A549 treated with Hydrocortisone at 1 μM for 4 hours (cell line): ENCODE results near the gene EVX1. TPM values are rescaled to one million over a fixed set of nuclear protein-coding genes. Genes with fewer than 3 reads are reported as not detected.

ENCODE experiments used
- total RNA-seq: library from RNA; stranded (reverse); fragments of 200-300 nt; extraction: Qiagen RNA extraction; gene quantifications from 5 replicates; pipeline ENCODE4 v1.2.3, GENCODE V29; 2022

EVX1 gene
- 0.07 to 0.22 TPM (median 0.13 TPM) in 5 replicates for total RNA-seq

GRCh38 chr7:27242555-27243339 lies at the start of gene EVX1:
Gene EVX1 (plus strand): TSS chr7:27242802. CDS start chr7:27243031, 229 bp downstream.

GRCh38 chr7:27199849-27200760 lies 42.5 kb upstream of the EVX1 start, which contains the start of gene HOXA13:
Gene HOXA13 (minus strand): TSS chr7:27200091. CDS start chr7:27200077, 14 bp downstream.

Other genes starting within 250 kb of the EVX1 start
- gene HOXA1, start 146.8 kb upstream of the EVX1 start, total RNA-seq: 2.4 to 3.6 TPM (median 3.3 TPM) in 5 replicates
- 0.53 to 0.81 TPM (median 0.69 TPM) in 5 replicates for gene HOXA2, start 140.1 kb upstream of the EVX1 start, total RNA-seq
- gene HOXA4, start 112.0 kb upstream of the EVX1 start, total RNA-seq: 1.4 to 2.3 TPM (median 1.7 TPM) in 5 replicates
- 4.1 to 5.9 TPM (median 4.2 TPM) in 5 replicates for gene HOXA5, start 99.1 kb upstream of the EVX1 start, total RNA-seq
- gene HOXA6, start 95.0 kb upstream of the EVX1 start, total RNA-seq: 1.1 to 1.6 TPM (median 1.3 TPM) in 5 replicates
- gene HOXA3, start 90.2 kb upstream of the EVX1 start, total RNA-seq: 3.7 to 6.1 TPM (median 5.6 TPM) in 5 replicates
- gene HOXA7, start 86.1 kb upstream of the EVX1 start, total RNA-seq: 4.2 to 5.2 TPM (median 4.8 TPM) in 5 replicates
- 0.32 to 0.67 TPM (median 0.54 TPM) in 5 replicates for gene HOXA9, start 77.3 kb upstream of the EVX1 start, total RNA-seq
- 5.4 to 7.8 TPM (median 6.3 TPM) in 5 replicates for gene HOXA10, start 68.5 kb upstream of the EVX1 start, total RNA-seq
- gene HOXA11, start 57.6 kb upstream of the EVX1 start, total RNA-seq: 0.58 to 0.68 TPM (median 0.63 TPM) in 5 replicates
- gene HOXA13, start 42.7 kb upstream of the EVX1 start, total RNA-seq: 2.0 to 2.7 TPM (median 2.2 TPM) in 5 replicates